ENCODE measurements around the gene TFAP2A.

The TFAP2A gene

GRCh38 chr6:10449751-10450150, 34.9 kb upstream of the TFAP2A start:
- Histone ChIP-seq H3K4me1 (ENCODE audit: control insufficient read depth in 5 of 5, insufficient read depth in 5 of 5, low read length in 5 of 5) (no peaks in the 10 kb centered on the region), H3K9ac (ENCODE audit: low read length in 5 of 5) (no peak overlapping the region), H3K4me3 (ENCODE audit: low read depth in 1 of 5, low read length in 5 of 5) (no peak overlapping the region), H3K36me3 (ENCODE audit: control insufficient read depth in 5 of 5, insufficient read depth in 5 of 5, low read length in 5 of 5) (no peaks in the 10 kb centered on the region), H3K9me3 (ENCODE audit: control insufficient read depth in 5 of 5, low read length in 5 of 5) (no peaks in the 10 kb centered on the region), H3K27me3 (ENCODE audit: control insufficient read depth in 5 of 5, insufficient read depth in 4 of 5, low read length in 5 of 5) (peaks cover 0 to 13% (median 5%) of the 10 kb centered on the region in 5 donors), H3K27ac (ENCODE audit: low read depth, low read length) (no peak overlapping the region)

GRCh38 chr6:10448096-10448495, 33.2 kb upstream of the TFAP2A start:
- no peaks in the 10 kb centered on the region for H3K36me3 ChIP-seq (ENCODE audit: control insufficient read depth in 5 of 5, insufficient read depth in 5 of 5, low read length in 5 of 5)
- no peak overlapping the region for H3K4me3 ChIP-seq (ENCODE audit: low read depth in 1 of 5, low read length in 5 of 5)
- H3K27ac ChIP-seq (ENCODE audit: low read depth, low read length), result no peak overlapping the region
- H3K9me3 ChIP-seq (ENCODE audit: control insufficient read depth in 5 of 5, low read length in 5 of 5), result no peaks in the 10 kb centered on the region
- no peak overlapping the region for H3K9ac ChIP-seq (ENCODE audit: low read length in 5 of 5)
- no peaks in the 10 kb centered on the region for H3K4me1 ChIP-seq (ENCODE audit: control insufficient read depth in 5 of 5, insufficient read depth in 5 of 5, low read length in 5 of 5)
- H3K27me3 ChIP-seq (ENCODE audit: control insufficient read depth in 5 of 5, insufficient read depth in 4 of 5, low read length in 5 of 5), result peaks cover 0 to 13% (median 5%) of the 10 kb centered on the region in 5 donors

DNA sequence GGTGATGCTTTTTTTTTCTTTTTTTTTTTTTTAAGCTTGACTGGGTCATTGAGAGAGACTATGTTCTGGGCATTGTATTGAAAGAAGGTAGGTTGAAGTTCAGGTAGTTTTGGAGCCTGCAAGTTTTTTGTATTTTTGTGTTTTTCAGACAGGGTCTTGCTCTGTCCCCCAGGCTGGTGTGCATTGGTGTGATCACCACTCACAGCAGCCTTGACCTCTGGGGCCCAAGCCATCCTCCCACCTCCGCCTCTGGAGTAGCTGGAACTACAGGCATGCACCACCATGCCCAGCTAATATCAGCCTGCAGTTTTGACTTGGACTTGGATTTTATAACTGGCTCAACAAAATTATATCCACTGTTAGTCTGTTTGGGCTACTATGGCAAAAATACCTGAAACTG, 31.7 kb upstream of the TFAP2A start:
- Histone ChIP-seq H3K36me3 (ENCODE audit: control insufficient read depth in 5 of 5, insufficient read depth in 5 of 5, low read length in 5 of 5) (no peaks in the 10 kb centered on the region), H3K9ac (ENCODE audit: low read length in 5 of 5) (no peak overlapping the region), H3K27me3 (ENCODE audit: control insufficient read depth in 5 of 5, insufficient read depth in 4 of 5, low read length in 5 of 5) (peaks cover 0 to 11% (median 5%) of the 10 kb centered on the region in 5 donors), H3K27ac (ENCODE audit: low read depth, low read length) (no peak overlapping the region), H3K4me1 (ENCODE audit: control insufficient read depth in 5 of 5, insufficient read depth in 5 of 5, low read length in 5 of 5) (no peaks in the 10 kb centered on the region), H3K4me3 (ENCODE audit: low read depth in 1 of 5, low read length in 5 of 5) (no peak overlapping the region), H3K9me3 (ENCODE audit: control insufficient read depth in 5 of 5, low read length in 5 of 5) (no peaks in the 10 kb centered on the region)

- Histone ChIP-seq H3K36me3 (ENCODE audit: control insufficient read depth in 5 of 5, insufficient read depth in 5 of 5, low read length in 5 of 5) (no peaks in the 10 kb centered on the region), H3K4me1 (ENCODE audit: control insufficient read depth in 5 of 5, insufficient read depth in 5 of 5, low read length in 5 of 5) (no peaks in the 10 kb centered on the region), H3K9me3 (ENCODE audit: control insufficient read depth in 5 of 5, low read length in 5 of 5) (no peaks in the 10 kb centered on the region), H3K27ac (ENCODE audit: low read depth, low read length) (no peak overlapping the region), H3K4me3 (ENCODE audit: low read depth in 1 of 5, low read length in 5 of 5) (no peak overlapping the region), H3K9ac (ENCODE audit: low read length in 5 of 5) (no peak overlapping the region), H3K27me3 (ENCODE audit: control insufficient read depth in 5 of 5, insufficient read depth in 4 of 5, low read length in 5 of 5) (peaks cover 0 to 3% (median 0%) of the 10 kb centered on the region in 5 donors)
These were observed 26.8 kb upstream of the TFAP2A start for GRCh38 chr6:10441655-10442009.

GRCh38 chr6:10441004-10441654, 26.3 kb upstream of the TFAP2A start:
- Histone ChIP-seq H3K4me3 (ENCODE audit: low read depth in 1 of 5, low read length in 5 of 5) (no peak overlapping the region), H3K27me3 (ENCODE audit: control insufficient read depth in 5 of 5, insufficient read depth in 4 of 5, low read length in 5 of 5) (peaks cover 0 to 3% (median 0%) of the 10 kb centered on the region in 5 donors), H3K9me3 (ENCODE audit: control insufficient read depth in 5 of 5, low read length in 5 of 5) (no peaks in the 10 kb centered on the region), H3K9ac (ENCODE audit: low read length in 5 of 5) (no peak overlapping the region), H3K4me1 (ENCODE audit: control insufficient read depth in 5 of 5, insufficient read depth in 5 of 5, low read length in 5 of 5) (no peaks in the 10 kb centered on the region), H3K36me3 (ENCODE audit: control insufficient read depth in 5 of 5, insufficient read depth in 5 of 5, low read length in 5 of 5) (no peaks in the 10 kb centered on the region), H3K27ac (ENCODE audit: low read depth, low read length) (no peak overlapping the region)

DNA sequence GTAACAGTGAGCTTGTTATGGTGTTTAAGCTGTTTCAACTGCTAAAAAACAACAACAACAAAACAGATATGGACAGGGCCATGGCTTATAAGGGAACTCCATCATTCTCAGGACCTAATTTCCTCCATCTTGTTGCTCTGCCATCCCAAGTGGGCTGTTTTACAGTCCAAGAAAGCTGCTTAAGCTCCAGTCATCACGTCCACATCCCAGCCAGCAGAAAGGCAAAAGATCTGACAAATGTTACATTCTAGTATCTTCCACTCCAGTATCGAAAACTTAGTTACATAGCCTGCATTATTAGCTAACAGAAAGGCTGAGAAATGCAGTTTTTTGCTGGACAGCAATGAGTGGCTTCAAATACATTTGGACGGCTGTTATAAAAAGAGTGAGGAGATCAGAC, 23.0 kb upstream of the TFAP2A start:
- Histone ChIP-seq H3K4me1 (ENCODE audit: control insufficient read depth in 5 of 5, insufficient read depth in 5 of 5, low read length in 5 of 5) (no peaks in the 10 kb centered on the region), H3K27me3 (ENCODE audit: control insufficient read depth in 5 of 5, insufficient read depth in 4 of 5, low read length in 5 of 5) (peaks cover 0 to 6% (median 0%) of the 10 kb centered on the region in 5 donors), H3K27ac (ENCODE audit: low read depth, low read length) (no peak overlapping the region), H3K9ac (ENCODE audit: low read length in 5 of 5) (no peak overlapping the region), H3K36me3 (ENCODE audit: control insufficient read depth in 5 of 5, insufficient read depth in 5 of 5, low read length in 5 of 5) (no peaks in the 10 kb centered on the region), H3K4me3 (ENCODE audit: low read depth in 1 of 5, low read length in 5 of 5) (no peak overlapping the region), H3K9me3 (ENCODE audit: control insufficient read depth in 5 of 5, low read length in 5 of 5) (no peaks in the 10 kb centered on the region)

DNA sequence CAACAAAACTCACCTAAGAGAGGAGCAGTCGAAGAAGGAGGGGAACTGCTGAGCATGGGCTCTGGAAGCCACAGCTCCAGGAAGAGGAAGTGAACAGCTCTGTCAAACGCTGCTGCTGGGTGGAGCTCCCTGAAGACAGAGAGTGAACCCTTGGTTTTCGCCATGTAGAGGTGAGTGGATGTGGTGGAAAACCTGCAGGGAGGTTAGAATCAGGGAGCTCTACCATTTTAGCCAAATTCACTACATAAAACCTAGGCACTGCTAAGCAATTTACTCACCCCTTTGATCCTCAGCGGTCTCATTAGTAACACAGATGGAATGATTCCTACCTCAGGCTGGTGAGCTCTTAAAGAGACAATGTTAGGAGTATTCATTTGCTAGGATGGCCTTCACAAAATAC, 19.4 kb upstream of the TFAP2A start:
- no peak overlapping the region for H3K27ac ChIP-seq (ENCODE audit: low read depth, low read length)
- no peak overlapping the region for H3K4me3 ChIP-seq (ENCODE audit: low read depth in 1 of 5, low read length in 5 of 5)
- peaks cover 0 to 6% (median 3%) of the 10 kb centered on the region in 5 donors for H3K4me1 ChIP-seq (ENCODE audit: control insufficient read depth in 5 of 5, insufficient read depth in 5 of 5, low read length in 5 of 5)
- H3K36me3 ChIP-seq (ENCODE audit: control insufficient read depth in 5 of 5, insufficient read depth in 5 of 5, low read length in 5 of 5), result no peaks in the 10 kb centered on the region
- no peaks in the 10 kb centered on the region for H3K9me3 ChIP-seq (ENCODE audit: control insufficient read depth in 5 of 5, low read length in 5 of 5)
- peaks cover 0 to 6% (median 0%) of the 10 kb centered on the region in 5 donors for H3K27me3 ChIP-seq (ENCODE audit: control insufficient read depth in 5 of 5, insufficient read depth in 4 of 5, low read length in 5 of 5)
- no peak overlapping the region for H3K9ac ChIP-seq (ENCODE audit: low read length in 5 of 5)

- Histone ChIP-seq H3K4me1 (ENCODE audit: control insufficient read depth in 5 of 5, insufficient read depth in 5 of 5, low read length in 5 of 5) (peaks cover 0 to 6% (median 3%) of the 10 kb centered on the region in 5 donors), H3K9me3 (ENCODE audit: control insufficient read depth in 5 of 5, low read length in 5 of 5) (no peaks in the 10 kb centered on the region), H3K36me3 (ENCODE audit: control insufficient read depth in 5 of 5, insufficient read depth in 5 of 5, low read length in 5 of 5) (no peaks in the 10 kb centered on the region), H3K9ac (ENCODE audit: low read length in 5 of 5) (no peak overlapping the region), H3K27me3 (ENCODE audit: control insufficient read depth in 5 of 5, insufficient read depth in 4 of 5, low read length in 5 of 5) (peaks cover 0 to 4% (median 0%) of the 10 kb centered on the region in 5 donors), H3K4me3 (ENCODE audit: low read depth in 1 of 5, low read length in 5 of 5) (no peak overlapping the region), H3K27ac (ENCODE audit: low read depth, low read length) (no peak overlapping the region)
These were observed 18.4 kb upstream of the TFAP2A start for GRCh38 chr6:10433322-10433721.

GRCh38 chr6:10431423-10432164, 16.7 kb upstream of the TFAP2A start:
- Histone ChIP-seq H3K9ac (ENCODE audit: low read length in 5 of 5) (no peak overlapping the region), H3K9me3 (ENCODE audit: control insufficient read depth in 5 of 5, low read length in 5 of 5) (no peaks in the 10 kb centered on the region), H3K4me1 (ENCODE audit: control insufficient read depth in 5 of 5, insufficient read depth in 5 of 5, low read length in 5 of 5) (peaks cover 0 to 9% (median 6%) of the 10 kb centered on the region in 5 donors), H3K36me3 (ENCODE audit: control insufficient read depth in 5 of 5, insufficient read depth in 5 of 5, low read length in 5 of 5) (no peaks in the 10 kb centered on the region), H3K27me3 (ENCODE audit: control insufficient read depth in 5 of 5, insufficient read depth in 4 of 5, low read length in 5 of 5) (peaks cover 0 to 3% (median 0%) of the 10 kb centered on the region in 5 donors), H3K4me3 (ENCODE audit: low read depth in 1 of 5, low read length in 5 of 5) (no peak overlapping the region), H3K27ac (ENCODE audit: low read depth, low read length) (no peak overlapping the region)

- Histone ChIP-seq H3K27ac (ENCODE audit: low read depth, low read length) (no peak overlapping the region), H3K4me1 (ENCODE audit: control insufficient read depth in 5 of 5, insufficient read depth in 5 of 5, low read length in 5 of 5) (peaks cover 0 to 26% (median 22%) of the 10 kb centered on the region in 5 donors), H3K9ac (ENCODE audit: low read length in 5 of 5) (no peak overlapping the region), H3K4me3 (ENCODE audit: low read depth in 1 of 5, low read length in 5 of 5) (no peak overlapping the region), H3K9me3 (ENCODE audit: control insufficient read depth in 5 of 5, low read length in 5 of 5) (no peaks in the 10 kb centered on the region), H3K36me3 (ENCODE audit: control insufficient read depth in 5 of 5, insufficient read depth in 5 of 5, low read length in 5 of 5) (no peaks in the 10 kb centered on the region), H3K27me3 (ENCODE audit: control insufficient read depth in 5 of 5, insufficient read depth in 4 of 5, low read length in 5 of 5) (peaks cover 2 to 10% (median 6%) of the 10 kb centered on the region in 5 donors)
These were observed 15.0 kb upstream of the TFAP2A start for GRCh38 chr6:10429638-10430427.
